NT2/D1 (cell line): ENCODE measurements around the gene TMPO.

Experiments
- YY1 ChIP-seq: IDR thresholded peaks from 2 replicates; pipeline ENCODE4 v1.6.1; 2011; ENCODE audit not compliant: insufficient read length, insufficient read depth
- ZNF274 ChIP-seq: IDR thresholded peaks from 2 replicates; pipeline ENCODE4 v1.6.1; 2011; ENCODE audit warnings: mild to moderate bottlenecking, low read depth, low read length

DNA sequence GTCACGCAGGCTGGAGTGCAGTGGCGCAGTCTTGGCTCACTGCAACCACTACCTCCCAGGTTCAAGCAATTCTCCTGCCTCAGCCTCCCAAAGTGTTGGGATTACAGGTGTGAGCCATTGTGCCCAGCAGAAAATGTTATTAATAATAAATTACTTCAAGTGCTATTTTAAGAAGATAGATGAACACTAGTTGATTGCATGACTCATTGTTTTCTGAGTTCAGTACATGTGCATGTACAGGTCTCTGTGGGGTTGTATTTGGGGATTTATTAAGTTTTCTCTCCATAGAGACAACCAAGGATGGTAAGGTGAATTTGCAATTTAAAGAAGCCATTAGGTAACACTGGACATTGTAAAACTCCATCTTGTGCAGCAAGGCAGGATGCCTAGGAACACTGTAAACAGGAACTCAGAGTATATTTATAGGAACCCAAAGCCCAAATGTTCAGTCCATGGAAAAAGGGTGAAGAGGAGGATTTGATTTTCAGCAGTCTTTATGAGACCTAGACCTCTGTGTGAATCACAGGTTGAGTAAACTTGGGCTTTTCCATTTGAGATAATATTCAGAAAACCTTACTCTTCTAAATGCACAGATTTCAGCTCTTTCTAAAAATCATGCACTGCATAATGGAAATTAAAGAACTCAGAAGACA, 49.3 kb upstream of the TMPO start:
- TF ChIP-seq YY1 (no peak), ZNF274 (no peak)
